Mesothelial cell of epicardium (in vitro differentiated cells): ENCODE measurements around the gene AGGF1. TPM values are rescaled to one million over a fixed set of nuclear protein-coding genes. Genes with fewer than 3 reads are reported as not detected.

Source experiments
- DNase-seq, 2 experiments: peaks; one replicate each; pipeline ENCODE4 v3.0.0; 2021; ENCODE audit warnings: low spot score in 2 of 2; ENCODE audit not compliant: unreplicated experiment in 2 of 2
- H3K27ac Mint-ChIP-seq: 2 replicates; pipeline ENCODE4 v1.8.0; 2021; ENCODE audit warnings: mixed read lengths
- H3K27me3 Mint-ChIP-seq: 2 replicates; pipeline ENCODE4 v1.8.0; 2021; ENCODE audit warnings: low read depth, mixed read lengths
- H3K36me3 Mint-ChIP-seq: 2 replicates; pipeline ENCODE4 v1.8.0; 2021; ENCODE audit warnings: mixed read lengths
- H3K4me1 Mint-ChIP-seq: 2 replicates; pipeline ENCODE4 v1.8.0; 2021; ENCODE audit warnings: mixed read lengths
- H3K4me3 Mint-ChIP-seq: 2 replicates; pipeline ENCODE4 v1.8.0; 2021; ENCODE audit warnings: mild to moderate bottlenecking, moderate library complexity, mixed read lengths
- H3K9me3 Mint-ChIP-seq: 2 replicates; pipeline ENCODE4 v1.8.0; 2021; ENCODE audit warnings: mixed read lengths
- CTCF ChIP-seq: fragments of 200-600 bp; sonication (generic); IDR thresholded peaks from one replicate; pipeline ENCODE4 v1.5.0; 2021; ENCODE audit warnings: antibody characterized with exemption; ENCODE audit not compliant: unreplicated experiment
- total RNA-seq: library from RNA; stranded (reverse); gene quantifications from 3 replicates; pipeline ENCODE4 v1.2.1, GENCODE V29; 2021

AGGF1 gene
- total RNA-seq, 1 donor from 2014 or later: 21.2 TPM

GRCh38 chr5:77017668-77018067, 12.5 kb upstream of the AGGF1 start:
- Mint-ChIP-seq H3K27ac (no peak overlapping the region), H3K4me3 (no peak overlapping the region), H3K27me3 (peaks cover 1% of the 10 kb centered on the region), H3K9me3 (peaks cover 6% of the 10 kb centered on the region), H3K4me1 (peaks cover 3% of the 10 kb centered on the region), H3K36me3 (peaks cover 2% of the 10 kb centered on the region)
- no peak for DNase-seq
- no peak for TF ChIP-seq CTCF

GRCh38 chr5:77022511-77023417, 7.4 kb upstream of the AGGF1 start:
- no peak for TF ChIP-seq CTCF
- Mint-ChIP-seq H3K36me3 (peaks cover 2% of the 10 kb centered on the region), H3K4me1 (no peaks in the 10 kb centered on the region), H3K27ac (no peak overlapping the region), H3K4me3 (no peak overlapping the region), H3K27me3 (peaks cover 3% of the 10 kb centered on the region), H3K9me3 (peaks cover 7% of the 10 kb centered on the region)
- no peak for DNase-seq

GRCh38 chr5:77024490-77024889, 5.7 kb upstream of the AGGF1 start:
- H3K27me3 Mint-ChIP-seq: peaks cover 3% of the 10 kb centered on the region
- H3K36me3 Mint-ChIP-seq: peaks cover 11% of the 10 kb centered on the region
- H3K4me3 Mint-ChIP-seq: no peak overlapping the region
- TF ChIP-seq CTCF: no peak
- DNase-seq: no peak
- peaks cover 22% of the 10 kb centered on the region for H3K9me3 Mint-ChIP-seq
- H3K4me1 Mint-ChIP-seq: no peaks in the 10 kb centered on the region
- H3K27ac Mint-ChIP-seq: no peak overlapping the region

GRCh38 chr5:77028631-77029375, 1.4 kb upstream of the AGGF1 start:
- no peak for DNase-seq
- no peak overlapping the region for H3K4me3 Mint-ChIP-seq
- peaks cover 3% of the 10 kb centered on the region for H3K27me3 Mint-ChIP-seq
- no peak for TF ChIP-seq CTCF
- H3K36me3 Mint-ChIP-seq: peaks cover 15% of the 10 kb centered on the region
- H3K27ac Mint-ChIP-seq: no peak overlapping the region
- peaks cover 28% of the 10 kb centered on the region for H3K4me1 Mint-ChIP-seq
- H3K9me3 Mint-ChIP-seq: peaks cover 18% of the 10 kb centered on the region

GRCh38 chr5:77029376-77029885, 773 bp upstream of the AGGF1 start:
- peaks cover 18% of the 10 kb centered on the region for H3K9me3 Mint-ChIP-seq
- H3K4me3 Mint-ChIP-seq: peak overlapping the region; percentile 95
- no peak overlapping the region for H3K27ac Mint-ChIP-seq
- no peak for TF ChIP-seq CTCF
- peaks cover 28% of the 10 kb centered on the region for H3K4me1 Mint-ChIP-seq
- peaks cover 3% of the 10 kb centered on the region for H3K27me3 Mint-ChIP-seq
- H3K36me3 Mint-ChIP-seq: peaks cover 15% of the 10 kb centered on the region
- DNase-seq: no peak
